NB4 (cell line): ENCODE data around the gene EID2B.

Experiments used
- CTCF ChIP-seq: IDR thresholded peaks from one replicate; pipeline ENCODE4 v1.5.1; 2012; ENCODE audit warnings: low read depth, low read length
- MYC ChIP-seq: IDR thresholded peaks from 2 replicates; pipeline ENCODE4 v1.6.1; 2011; ENCODE audit warnings: low read depth, low read length

- TF ChIP-seq CTCF: no peak
- no peak for TF ChIP-seq MYC
Observed at GRCh38 chr19:39492788-39493187, 39.9 kb downstream of the EID2B start.
